Naive thymus-derived CD8-positive, alpha-beta T cell (primary cell): ENCODE data around the gene SPRN. TPM values are rescaled to one million over a fixed set of nuclear protein-coding genes. Genes with fewer than 3 reads are reported as not detected.
"Not testable (repeated sequence)": the region's sequence is repeated elsewhere in the genome, so short reads cannot be mapped to it uniquely, and the experiment has no call there.

Source experiments
- ATAC-seq, 2 donors: fragments of 150-1000 bp; cut with Tn5 transposase in 1 of 2; sonication (Bioruptor Pico), chemical (Tn5 transposase) in 1 of 2; 1 replicate in 1 of 2; 2 replicates in 1 of 2; pipeline ENCODE4 v1.10.0; 2021; ENCODE audit warnings: mild to moderate bottlenecking in 2 of 2, moderate library complexity in 2 of 2
- POLR2A ChIA-PET: fragments of 350-600 bp; sonication (Branson Sonifier 250); formaldehyde crosslinking; loops from one replicate; lab custom pipeline; 2021; ENCODE audit warnings: antibody characterized with exemption; lab: Charles Lee
- DNase-seq, 10 donors: peaks; one replicate each; pipeline versions ENCODE4 v3.0.0 to v3.0.0-alpha.2; 2020 to 2022
- H3K27ac Mint-ChIP-seq, 10 donors: one replicate each; pipeline ENCODE4 v1.8.0; 2020 to 2022; ENCODE audit warnings: mild to moderate bottlenecking in 10 of 10, mixed read lengths in 10 of 10, moderate library complexity in 4 of 10, inconsistent platforms in 1 of 10
- H3K27me3 Mint-ChIP-seq, 5 donors: one replicate each; pipeline ENCODE4 v1.8.0; 2021 to 2022; ENCODE audit warnings: mixed read lengths in 5 of 5
- H3K36me3 Mint-ChIP-seq, 3 donors: one replicate each; pipeline ENCODE4 v1.8.0; 2020 to 2022; ENCODE audit warnings: mixed read lengths in 3 of 3, mild to moderate bottlenecking in 2 of 3, inconsistent platforms in 1 of 3
- H3K4me1 Mint-ChIP-seq, 4 donors: one replicate each; pipeline ENCODE4 v1.8.0; 2021 to 2022; ENCODE audit warnings: mixed read lengths in 4 of 4
- H3K4me3 Mint-ChIP-seq, 10 donors: one replicate each; pipeline ENCODE4 v1.8.0; 2020 to 2022; ENCODE audit warnings: mild to moderate bottlenecking in 10 of 10, mixed read lengths in 10 of 10, moderate library complexity in 6 of 10, inconsistent platforms in 1 of 10
- H3K9me3 Mint-ChIP-seq, 9 donors: one replicate each; pipeline ENCODE4 v1.8.0; 2020 to 2022; ENCODE audit warnings: mixed read lengths in 9 of 9, mild to moderate bottlenecking in 3 of 9, inconsistent platforms in 1 of 9, moderate library complexity in 1 of 9
- polyA plus RNA-seq, 3 donors: library from polyadenylated mRNA; unstranded; fragments of 300-500 nt; fragmentation: Illumina TruSeq; gene quantifications; one replicate each; pipeline ENCODE4 v1.2.3, GENCODE V29; 2021
- total RNA-seq, 8 experiments: library from RNA in 2 of 8; stranded (reverse) in 2 of 8; gene quantifications; one replicate each; pipeline ENCODE4 v1.2.3 and lab custom pipeline; 2021 to 2026

SPRN gene
- not detected for total RNA-seq
- under 1 TPM; 0.06 to 0.39 (median 0.28) TPM for polyA plus RNA-seq
- total RNA-seq (lab: John Stamatoyannopoulos, UW), result 0 to 0.06 (median 0) reads per million in 6 experiments

GRCh38 chr10:133424601-133425000 is at the start of gene SPRN:
SPRN (minus strand) TSS chr10:133424625; CDS start chr10:133423681, 944 bp downstream.
- H3K4me1 Mint-ChIP-seq, H3K36me3 Mint-ChIP-seq, POLR2A ChIA-PET, H3K27me3 Mint-ChIP-seq, H3K27ac Mint-ChIP-seq, DNase-seq: not testable (repeated sequence)
- Mint-ChIP-seq H3K4me3 (peak within 1 kb of the TSS in 7 of 10 donors; percentile 22 to 83 (median 50)), H3K9me3 (peaks cover 0 to 15% (median 8%) of the 10 kb centered on the region in 9 donors)
- ATAC-seq, result peak; percentile 13 to 20

- Mint-ChIP-seq H3K27ac (peak overlapping the region in 2 of 10 donors; percentile 41 to 42), H3K4me3 (no peak overlapping the region), H3K36me3 (peaks cover 5 to 10% (median 9%) of the 10 kb centered on the region in 3 donors), H3K9me3 (peaks cover 0 to 10% (median 0%) of the 10 kb centered on the region in 9 donors), H3K27me3 (peaks cover 0 to 6% (median 0%) of the 10 kb centered on the region in 5 donors), H3K4me1 (peaks cover 9 to 27% (median 15%) of the 10 kb centered on the region in 4 donors)
- DNase-seq (no peak), ATAC-seq (no peak)
- POLR2A ChIA-PET, result no interaction called here
Measured at GRCh38 chr10:133474027-133474426, 49.6 kb upstream of the SPRN start.

- Mint-ChIP-seq H3K4me1 (peaks cover 9 to 27% (median 15%) of the 10 kb centered on the region in 4 donors), H3K4me3 (no peak overlapping the region), H3K9me3 (peaks cover 0 to 10% (median 0%) of the 10 kb centered on the region in 9 donors), H3K36me3 (peaks cover 9 to 12% (median 10%) of the 10 kb centered on the region in 3 donors), H3K27ac (no peak overlapping the region), H3K27me3 (peaks cover 0 to 6% (median 0%) of the 10 kb centered on the region in 5 donors)
- POLR2A ChIA-PET, result no interaction called here
- DNase-seq, result no peak
- no peak for ATAC-seq
Measured at GRCh38 chr10:133473270-133473669, 48.8 kb upstream of the SPRN start.

- no peak for DNase-seq
- ATAC-seq, result no peak
- Mint-ChIP-seq H3K27ac (peak overlapping the region in 1 of 10 donors; percentile 41), H3K9me3 (peaks cover 0 to 10% (median 0%) of the 10 kb centered on the region in 9 donors), H3K27me3 (peaks cover 0 to 2% (median 0%) of the 10 kb centered on the region in 5 donors), H3K4me1 (peaks cover 9 to 24% (median 15%) of the 10 kb centered on the region in 4 donors), H3K4me3 (no peak overlapping the region), H3K36me3 (peaks cover 9 to 23% (median 18%) of the 10 kb centered on the region in 3 donors)
- POLR2A ChIA-PET, result no interaction called here
Measured at GRCh38 chr10:133471300-133472109, 47.1 kb upstream of the SPRN start.

GRCh38 chr10:133469205-133469604 is 44.8 kb upstream of the SPRN start:
- H3K36me3 Mint-ChIP-seq, result peaks cover 9 to 23% (median 18%) of the 10 kb centered on the region in 3 donors
- not testable (repeated sequence) for H3K4me1 Mint-ChIP-seq, H3K27ac Mint-ChIP-seq

GRCh38 chr10:133467286-133467911 is 43.0 kb upstream of the SPRN start:
- H3K27ac Mint-ChIP-seq, result no peak overlapping the region
- no peaks in the 10 kb centered on the region for H3K27me3 Mint-ChIP-seq
- peaks cover 9 to 23% (median 18%) of the 10 kb centered on the region in 3 donors for H3K36me3 Mint-ChIP-seq
- POLR2A ChIA-PET, result no interaction called here
- no peaks in the 10 kb centered on the region for H3K4me1 Mint-ChIP-seq
- ATAC-seq (no peak), DNase-seq (no peak)
- H3K4me3 Mint-ChIP-seq, result no peak overlapping the region
- peaks cover 0 to 10% (median 0%) of the 10 kb centered on the region in 9 donors for H3K9me3 Mint-ChIP-seq

More at GRCh38 chr10:133469205-133469604, 44.8 kb upstream of the SPRN start:
- ATAC-seq, H3K4me3 Mint-ChIP-seq, DNase-seq, H3K27me3 Mint-ChIP-seq, H3K9me3 Mint-ChIP-seq, POLR2A ChIA-PET: not testable (repeated sequence)

GRCh38 chr10:133466683-133467275 is 42.4 kb upstream of the SPRN start:
- H3K4me3 Mint-ChIP-seq, result no peak overlapping the region
- peaks cover 0 to 10% (median 0%) of the 10 kb centered on the region in 9 donors for H3K9me3 Mint-ChIP-seq
- H3K27ac Mint-ChIP-seq, result no peak overlapping the region
- ATAC-seq (no peak), DNase-seq (no peak)
- peaks cover 9 to 23% (median 18%) of the 10 kb centered on the region in 3 donors for H3K36me3 Mint-ChIP-seq
- POLR2A ChIA-PET, result no interaction called here
- H3K27me3 Mint-ChIP-seq, result no peaks in the 10 kb centered on the region
- H3K4me1 Mint-ChIP-seq, result no peaks in the 10 kb centered on the region

GRCh38 chr10:133465950-133466474 is 41.6 kb upstream of the SPRN start:
- no peaks in the 10 kb centered on the region for H3K27me3 Mint-ChIP-seq
- H3K36me3 Mint-ChIP-seq, result peaks cover 9 to 23% (median 18%) of the 10 kb centered on the region in 3 donors
- DNase-seq (no peak), ATAC-seq (no peak)
- peaks cover 0 to 10% (median 0%) of the 10 kb centered on the region in 9 donors for H3K9me3 Mint-ChIP-seq
- H3K27ac Mint-ChIP-seq, result no peak overlapping the region
- no peaks in the 10 kb centered on the region for H3K4me1 Mint-ChIP-seq
- H3K4me3 Mint-ChIP-seq, result no peak overlapping the region
- POLR2A ChIA-PET, result no interaction called here

- Mint-ChIP-seq H3K27me3 (no peaks in the 10 kb centered on the region), H3K4me1 (no peaks in the 10 kb centered on the region), H3K36me3 (peaks cover 5 to 23% (median 20%) of the 10 kb centered on the region in 3 donors), H3K9me3 (peaks cover 0 to 10% (median 0%) of the 10 kb centered on the region in 9 donors), H3K4me3 (no peak overlapping the region), H3K27ac (peak overlapping the region in 1 of 10 donors; percentile 4)
- POLR2A ChIA-PET, result no interaction called here
- no peak for ATAC-seq
- no peak for DNase-seq
Measured at GRCh38 chr10:133465191-133465949, 40.9 kb upstream of the SPRN start.

GRCh38 chr10:133464582-133465031 is 40.2 kb upstream of the SPRN start:
- Mint-ChIP-seq H3K4me3 (no peak overlapping the region), H3K4me1 (no peaks in the 10 kb centered on the region), H3K9me3 (peaks cover 0 to 5% (median 0%) of the 10 kb centered on the region in 9 donors), H3K27ac (no peak overlapping the region), H3K36me3 (peaks cover 0 to 23% (median 14%) of the 10 kb centered on the region in 3 donors), H3K27me3 (no peaks in the 10 kb centered on the region)
- ATAC-seq, result no peak
- DNase-seq, result no peak
- POLR2A ChIA-PET, result no interaction called here

- Mint-ChIP-seq H3K4me3 (no peak overlapping the region), H3K9me3 (no peaks in the 10 kb centered on the region), H3K4me1 (no peaks in the 10 kb centered on the region), H3K27ac (no peak overlapping the region), H3K27me3 (no peaks in the 10 kb centered on the region), H3K36me3 (peaks cover 0 to 8% (median 6%) of the 10 kb centered on the region in 3 donors)
- no peak for ATAC-seq
- POLR2A ChIA-PET, result no interaction called here
- DNase-seq, result no peak
Measured at GRCh38 chr10:133462512-133463305, 38.3 kb upstream of the SPRN start.
